ENCODE data around the gene CD93.
A peak's percentile ranks its signal among the peaks of the same experiment; 100 is the strongest.

Gene CD93

GRCh38 chr20:23118766-23119165 is 32.6 kb upstream of the CD93 start:
- Histone ChIP-seq H3K27me3 (no peaks in the 10 kb centered on the region), H3K36me3 (no peaks in the 10 kb centered on the region), H3K27ac (no peak overlapping the region), H3K4me3 (no peak overlapping the region), H3K9me3 (no peaks in the 10 kb centered on the region), H3K4me1 (peaks cover 0 to 6% (median 0%) of the 10 kb centered on the region in 4 donors)
- intact Hi-C loops (cut with DNase I; ENCODE audit: low total_unique reads): no loop called here
- TF ChIP-seq CTCF (IDR thresholded peaks at IDR 0.05): no peak
- no peak for DNase-seq

DNA sequence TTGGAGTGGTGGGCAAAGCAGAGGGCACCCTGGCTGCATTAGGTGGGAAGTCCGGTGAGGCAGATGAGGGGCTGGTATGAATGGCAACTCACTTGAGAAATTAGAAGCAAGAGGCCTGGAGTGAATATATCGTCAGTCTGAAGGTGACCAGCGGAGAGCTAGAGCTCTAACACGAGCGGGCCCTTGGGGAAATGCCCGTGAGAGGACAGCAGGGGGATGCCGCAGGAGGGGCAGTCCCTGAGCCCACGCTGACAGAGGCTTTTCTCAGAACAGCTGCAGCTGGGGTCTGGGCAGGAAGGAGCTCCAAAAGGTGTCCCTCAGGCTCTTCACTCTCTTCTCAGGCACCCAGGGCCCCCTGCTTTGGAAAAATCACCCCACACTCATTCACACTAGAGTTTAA is 32.0 kb upstream of the CD93 start:
- no peak overlapping the region for H3K4me3 ChIP-seq
- intact Hi-C loops (cut with DNase I; ENCODE audit: low total_unique reads): no loop called here
- H3K27me3 ChIP-seq: no peaks in the 10 kb centered on the region
- H3K4me1 ChIP-seq: peaks cover 0 to 6% (median 0%) of the 10 kb centered on the region in 4 donors
- H3K9me3 ChIP-seq: no peaks in the 10 kb centered on the region
- no peak for DNase-seq
- TF ChIP-seq CTCF (IDR thresholded peaks at IDR 0.05): no peak
- no peaks in the 10 kb centered on the region for H3K36me3 ChIP-seq
- H3K27ac ChIP-seq: no peak overlapping the region

DNA sequence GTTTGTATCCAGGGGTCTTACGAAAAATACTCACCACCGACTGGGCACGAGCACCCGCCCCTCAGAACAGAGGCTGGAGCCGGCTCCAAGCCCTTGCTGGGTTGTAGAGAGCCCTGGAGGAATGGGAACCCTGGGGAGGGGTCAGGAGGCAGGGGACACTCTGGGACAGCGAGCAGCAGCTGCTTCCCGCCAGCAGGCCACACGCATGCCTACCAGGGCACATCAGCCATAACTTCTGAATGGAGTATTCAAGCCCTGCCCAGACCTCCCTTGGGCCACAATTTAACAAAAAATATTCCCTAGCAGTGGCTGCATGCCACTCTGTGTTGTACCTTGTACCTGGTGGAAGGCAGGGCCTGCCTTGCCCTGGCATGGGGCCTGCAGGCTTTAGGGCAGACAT is 31.6 kb upstream of the CD93 start:
- no peaks in the 10 kb centered on the region for H3K9me3 ChIP-seq
- no peak for TF ChIP-seq CTCF (IDR thresholded peaks at IDR 0.05)
- no peaks in the 10 kb centered on the region for H3K36me3 ChIP-seq
- H3K27ac ChIP-seq: no peak overlapping the region
- H3K27me3 ChIP-seq: no peaks in the 10 kb centered on the region
- peaks cover 0 to 6% (median 0%) of the 10 kb centered on the region in 4 donors for H3K4me1 ChIP-seq
- no peak for DNase-seq
- no peak overlapping the region for H3K4me3 ChIP-seq
- intact Hi-C loops (cut with DNase I; ENCODE audit: low total_unique reads): no loop called here

GRCh38 chr20:23116311-23117089 is 30.4 kb upstream of the CD93 start:
- peaks cover 0 to 6% (median 0%) of the 10 kb centered on the region in 4 donors for H3K4me1 ChIP-seq
- H3K27ac ChIP-seq: peak overlapping the region; percentile 31 to 43
- intact Hi-C loops (cut with DNase I; ENCODE audit: low total_unique reads): no loop called here
- H3K27me3 ChIP-seq: no peaks in the 10 kb centered on the region
- DNase-seq: peak in 1 of 2 donors; percentile 60
- TF ChIP-seq CTCF (IDR thresholded peaks at IDR 0.05): no peak
- H3K9me3 ChIP-seq: no peaks in the 10 kb centered on the region
- H3K4me3 ChIP-seq: no peak overlapping the region
- no peaks in the 10 kb centered on the region for H3K36me3 ChIP-seq

- H3K4me3 ChIP-seq: no peak overlapping the region
- no peaks in the 10 kb centered on the region for H3K27me3 ChIP-seq
- no peak for TF ChIP-seq CTCF (IDR thresholded peaks at IDR 0.05)
- no peaks in the 10 kb centered on the region for H3K36me3 ChIP-seq
- H3K27ac ChIP-seq: no peak overlapping the region
- peak in 1 of 2 donors; percentile 17 for DNase-seq
- intact Hi-C loops (cut with DNase I; ENCODE audit: low total_unique reads): no loop called here
- H3K4me1 ChIP-seq: peaks cover 0 to 6% (median 0%) of the 10 kb centered on the region in 4 donors
- no peaks in the 10 kb centered on the region for H3K9me3 ChIP-seq
Measured at GRCh38 chr20:23115822-23116221, 29.7 kb upstream of the CD93 start.
